ENCODE results near the gene MAMDC4. TPM values are rescaled to one million over a fixed set of nuclear protein-coding genes. Genes with fewer than 3 reads are reported as not detected.

The MAMDC4 gene
- total and polyA plus RNA-seq, 2 experiments from 2014 or later: 8.5 to 12.7 TPM

DNA sequence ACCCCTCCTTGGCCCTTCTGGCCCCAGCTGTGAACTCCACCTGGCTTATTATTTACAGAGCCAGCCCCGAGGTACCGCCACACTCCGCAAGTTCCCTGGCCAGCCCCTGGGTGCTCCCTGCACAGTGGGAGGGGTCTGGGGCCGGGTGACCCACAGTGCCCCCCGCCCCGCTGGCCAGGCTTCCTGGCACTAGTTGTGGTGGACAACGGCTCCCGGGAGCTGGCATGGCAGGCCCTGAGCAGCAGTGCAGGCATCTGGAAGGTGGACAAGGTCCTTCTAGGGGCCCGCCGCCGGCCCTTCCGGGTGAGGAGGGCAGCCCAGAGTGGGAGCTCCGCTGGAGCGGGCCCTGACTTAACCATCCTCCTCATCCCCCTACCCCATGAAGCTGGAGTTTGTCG, 3.9 kb downstream of the MAMDC4 start:
- WGBS (ENCODE audit: low lambda C conversion rate, missing lambda C conversion rate): 83% methylated on average over 15 of the region's 15 CpGs
- Histone ChIP-seq H3K27me3 (no peaks in the 10 kb centered on the region), H4K20me1 (ENCODE audit: insufficient read depth, poor library complexity, severe bottlenecking) (no peaks in the 10 kb centered on the region), H3K4me2 (no peak overlapping the region), H2AFZ (no peak overlapping the region), H3K4me3 (no peak overlapping the region), H3K4me1 (ENCODE audit: insufficient read depth) (peaks cover 16% of the 10 kb centered on the region), H3K79me2 (no peaks in the 10 kb centered on the region), H3K36me3 (replicated peaks; ENCODE audit: insufficient read depth, low read depth) (no peaks in the 10 kb centered on the region), H3K9me3 (ENCODE audit: low read depth) (no peaks in the 10 kb centered on the region), H3K27ac (no peak overlapping the region), H3K9me2 (replicated peaks; ENCODE audit: insufficient read depth) (no peaks in the 10 kb centered on the region)
- TF ChIP-seq EZH2phosphoT487 (IDR thresholded peaks at IDR 0.05; ENCODE audit: low read depth, severe bottlenecking, unreplicated experiment): no peak
- TF ChIP-seq, protein P1, sequence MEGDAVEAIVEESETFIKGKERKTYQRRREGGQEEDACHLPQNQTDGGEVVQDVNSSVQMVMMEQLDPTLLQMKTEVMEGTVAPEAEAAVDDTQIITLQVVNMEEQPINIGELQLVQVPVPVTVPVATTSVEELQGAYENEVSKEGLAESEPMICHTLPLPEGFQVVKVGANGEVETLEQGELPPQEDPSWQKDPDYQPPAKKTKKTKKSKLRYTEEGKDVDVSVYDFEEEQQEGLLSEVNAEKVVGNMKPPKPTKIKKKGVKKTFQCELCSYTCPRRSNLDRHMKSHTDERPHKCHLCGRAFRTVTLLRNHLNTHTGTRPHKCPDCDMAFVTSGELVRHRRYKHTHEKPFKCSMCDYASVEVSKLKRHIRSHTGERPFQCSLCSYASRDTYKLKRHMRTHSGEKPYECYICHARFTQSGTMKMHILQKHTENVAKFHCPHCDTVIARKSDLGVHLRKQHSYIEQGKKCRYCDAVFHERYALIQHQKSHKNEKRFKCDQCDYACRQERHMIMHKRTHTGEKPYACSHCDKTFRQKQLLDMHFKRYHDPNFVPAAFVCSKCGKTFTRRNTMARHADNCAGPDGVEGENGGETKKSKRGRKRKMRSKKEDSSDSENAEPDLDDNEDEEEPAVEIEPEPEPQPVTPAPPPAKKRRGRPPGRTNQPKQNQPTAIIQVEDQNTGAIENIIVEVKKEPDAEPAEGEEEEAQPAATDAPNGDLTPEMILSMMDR (IDR thresholded peaks at IDR 0.05; ENCODE audit: poor library complexity): no peak
- TF ChIP-seq EZH2 (IDR thresholded peaks at IDR 0.05; ENCODE audit: borderline replicate concordance): no peak
- DNase-seq (ENCODE audit: low spot score): no peak

GRCh38 chr9:136856541-136857141, 4.5 kb downstream of the MAMDC4 start:
- peak; percentile 7 for DNase-seq (ENCODE audit: low spot score)
- no peak for TF ChIP-seq EZH2 (IDR thresholded peaks at IDR 0.05; ENCODE audit: borderline replicate concordance)
- TF ChIP-seq, protein P1 (IDR thresholded peaks at IDR 0.05; ENCODE audit: poor library complexity): no peak
- TF ChIP-seq EZH2phosphoT487 (IDR thresholded peaks at IDR 0.05; ENCODE audit: low read depth, severe bottlenecking, unreplicated experiment): no peak
- Histone ChIP-seq H3K9me3 (ENCODE audit: low read depth) (no peaks in the 10 kb centered on the region), H3K9me2 (replicated peaks; ENCODE audit: insufficient read depth) (no peaks in the 10 kb centered on the region), H3K4me1 (ENCODE audit: insufficient read depth) (peaks cover 16% of the 10 kb centered on the region), H3K4me3 (no peak overlapping the region), H2AFZ (no peak overlapping the region), H3K36me3 (replicated peaks; ENCODE audit: insufficient read depth, low read depth) (no peaks in the 10 kb centered on the region), H3K4me2 (no peak overlapping the region), H3K27me3 (no peaks in the 10 kb centered on the region), H3K79me2 (no peaks in the 10 kb centered on the region), H4K20me1 (ENCODE audit: insufficient read depth, poor library complexity, severe bottlenecking) (no peaks in the 10 kb centered on the region), H3K27ac (no peak overlapping the region)
- 91% methylated on average over 12 of the region's 14 CpGs for WGBS (ENCODE audit: low lambda C conversion rate, missing lambda C conversion rate)

GRCh38 chr9:136857166-136857565, 5.0 kb downstream of the MAMDC4 start:
- Histone ChIP-seq H3K4me2 (no peak overlapping the region), H3K4me3 (no peak overlapping the region), H3K27ac (no peak overlapping the region), H3K9me2 (replicated peaks; ENCODE audit: insufficient read depth) (no peaks in the 10 kb centered on the region), H3K27me3 (no peaks in the 10 kb centered on the region), H3K36me3 (replicated peaks; ENCODE audit: insufficient read depth, low read depth) (no peaks in the 10 kb centered on the region), H3K79me2 (no peaks in the 10 kb centered on the region), H3K9me3 (ENCODE audit: low read depth) (no peaks in the 10 kb centered on the region), H3K4me1 (ENCODE audit: insufficient read depth) (peaks cover 16% of the 10 kb centered on the region), H4K20me1 (ENCODE audit: insufficient read depth, poor library complexity, severe bottlenecking) (no peaks in the 10 kb centered on the region), H2AFZ (no peak overlapping the region)
- DNase-seq (ENCODE audit: low spot score): peak; percentile 5
- TF ChIP-seq, protein P1 (IDR thresholded peaks at IDR 0.05; ENCODE audit: poor library complexity): no peak
- TF ChIP-seq EZH2phosphoT487 (IDR thresholded peaks at IDR 0.05; ENCODE audit: low read depth, severe bottlenecking, unreplicated experiment) (no peak), EZH2 (IDR thresholded peaks at IDR 0.05; ENCODE audit: borderline replicate concordance) (no peak)
- 92% methylated on average over 19 of the region's 19 CpGs for WGBS (ENCODE audit: low lambda C conversion rate, missing lambda C conversion rate)
